Activated T-cell treated with anti-CD3 and anti-CD28 coated beads, Interleukin-2, amount 50 U/mL, for 24 hours (primary cell): ENCODE results near the gene SAMD4B.

ENCODE experiments used
- DNase-seq: peaks from one replicate; pipeline ENCODE4 v3.0.0-alpha.2; 2020
- H3K27ac Mint-ChIP-seq: 2 replicates; pipeline ENCODE4 v1.8.0; 2020; ENCODE audit warnings: mild to moderate bottlenecking, mixed read lengths
- H3K27me3 Mint-ChIP-seq: 2 replicates; pipeline ENCODE4 v1.8.0; 2020; ENCODE audit warnings: mixed read lengths
- H3K36me3 Mint-ChIP-seq: 2 replicates; pipeline ENCODE4 v1.8.0; 2020; ENCODE audit warnings: low read depth, mixed read lengths
- H3K4me1 Mint-ChIP-seq: 2 replicates; pipeline ENCODE4 v1.8.0; 2020; ENCODE audit warnings: low read depth, mixed read lengths
- H3K4me3 Mint-ChIP-seq: 2 replicates; pipeline ENCODE4 v1.8.0; 2020; ENCODE audit warnings: mild to moderate bottlenecking, moderate library complexity, mixed read lengths
- H3K9me3 Mint-ChIP-seq: 2 replicates; pipeline ENCODE4 v1.8.0; 2020; ENCODE audit warnings: mixed read lengths

Gene SAMD4B

DNA sequence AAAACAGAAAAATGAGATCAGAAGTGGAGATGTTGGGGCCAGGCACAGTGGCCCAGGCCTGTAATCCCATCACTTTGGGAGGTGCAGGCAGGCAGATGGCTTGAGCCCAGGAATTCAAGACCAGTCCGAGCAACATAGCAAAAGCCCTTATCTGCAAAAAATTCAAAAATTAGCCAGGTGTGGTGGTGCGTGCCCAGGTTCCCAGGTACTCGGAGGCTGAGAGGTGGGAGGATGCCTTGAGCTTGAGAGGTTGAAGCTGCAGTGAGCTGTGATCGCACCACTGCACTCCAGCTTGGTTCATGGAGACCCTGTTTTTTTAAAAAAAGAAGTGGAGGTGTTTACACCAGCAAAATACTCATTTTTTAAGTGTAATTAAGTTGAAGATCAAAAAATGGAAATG is 57.8 kb downstream of the SAMD4B start:
- Mint-ChIP-seq H3K9me3 (no peaks in the 10 kb centered on the region), H3K4me1 (peaks cover 76% of the 10 kb centered on the region), H3K36me3 (peaks cover 22% of the 10 kb centered on the region), H3K4me3 (no peak overlapping the region), H3K27ac (peak overlapping the region; percentile 98), H3K27me3 (no peaks in the 10 kb centered on the region)
- DNase-seq = no peak

DNA sequence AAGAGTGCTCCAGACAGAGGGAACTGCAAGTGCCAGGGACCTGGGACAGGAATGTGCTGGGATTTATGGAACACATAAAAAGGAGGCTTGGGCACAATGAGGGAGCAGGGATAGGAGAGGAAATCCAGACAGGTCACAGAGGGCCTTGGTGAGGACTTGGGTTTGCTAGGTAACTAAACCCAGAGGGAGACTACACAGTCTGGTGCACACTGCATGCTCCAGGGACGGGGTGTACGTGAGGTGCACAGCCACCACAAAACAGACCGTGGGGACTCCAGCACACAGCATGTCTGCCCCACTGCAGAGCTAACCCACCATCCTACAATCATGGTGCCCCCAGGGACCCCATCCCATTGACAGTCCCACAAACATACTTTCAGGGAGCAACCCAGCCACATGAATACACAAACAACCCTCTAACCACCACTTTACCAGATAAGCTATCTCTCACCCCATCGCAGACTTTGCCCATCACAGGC is 58.9 kb downstream of the SAMD4B start:
- DNase-seq = no peak
- Mint-ChIP-seq H3K27me3 (no peaks in the 10 kb centered on the region), H3K4me3 (peak overlapping the region; percentile 80)

DNA sequence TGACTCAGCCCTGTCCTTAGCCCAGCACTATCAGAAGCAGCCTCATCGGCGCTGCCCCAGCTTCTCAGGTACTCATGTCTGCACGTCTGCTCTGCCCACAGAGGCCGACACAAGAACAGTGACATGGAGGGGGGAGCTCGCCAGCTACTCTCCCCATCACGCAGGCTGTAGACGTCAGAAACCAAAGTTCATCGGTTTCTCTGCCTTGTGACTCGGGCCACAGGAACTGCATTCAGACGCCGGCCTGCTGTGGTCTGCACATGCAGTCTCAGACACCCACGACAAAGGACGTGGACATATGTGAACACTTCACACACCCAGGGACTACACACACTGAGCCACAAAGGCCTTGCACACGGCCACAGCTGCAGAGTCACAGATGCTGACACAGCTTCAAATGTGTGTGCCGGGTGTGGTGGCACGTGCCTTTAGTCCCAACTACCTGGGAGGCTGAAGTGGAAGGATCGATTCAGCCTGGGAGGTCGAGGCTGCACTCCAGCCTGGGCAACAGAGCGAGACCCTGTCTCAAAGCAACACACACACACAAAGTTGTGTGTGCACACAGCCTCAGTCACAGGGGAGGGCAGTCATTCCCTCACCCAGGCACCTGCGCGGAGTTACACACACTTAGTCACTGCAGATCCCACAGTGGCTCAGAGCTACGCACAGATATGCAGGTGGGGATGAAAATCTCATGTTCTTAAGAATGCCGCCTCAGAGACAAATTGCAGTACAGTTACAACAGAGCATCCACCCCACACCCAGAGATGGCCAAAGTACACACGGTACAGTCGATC is 59.5 kb downstream of the SAMD4B start:
- DNase-seq = peak; percentile 81
- Mint-ChIP-seq H3K4me1 (peaks cover 84% of the 10 kb centered on the region), H3K9me3 (no peaks in the 10 kb centered on the region), H3K36me3 (peaks cover 14% of the 10 kb centered on the region), H3K27me3 (no peaks in the 10 kb centered on the region), H3K4me3 (peak overlapping the region; percentile 80), H3K27ac (peak overlapping the region; percentile 99)

More for the DNA sequence above, 58.9 kb downstream of the SAMD4B start:
- H3K9me3 Mint-ChIP-seq = no peaks in the 10 kb centered on the region
- H3K4me1 Mint-ChIP-seq = peaks cover 82% of the 10 kb centered on the region
- H3K36me3 Mint-ChIP-seq = peaks cover 13% of the 10 kb centered on the region
- H3K27ac Mint-ChIP-seq = peak overlapping the region; percentile 99

DNA sequence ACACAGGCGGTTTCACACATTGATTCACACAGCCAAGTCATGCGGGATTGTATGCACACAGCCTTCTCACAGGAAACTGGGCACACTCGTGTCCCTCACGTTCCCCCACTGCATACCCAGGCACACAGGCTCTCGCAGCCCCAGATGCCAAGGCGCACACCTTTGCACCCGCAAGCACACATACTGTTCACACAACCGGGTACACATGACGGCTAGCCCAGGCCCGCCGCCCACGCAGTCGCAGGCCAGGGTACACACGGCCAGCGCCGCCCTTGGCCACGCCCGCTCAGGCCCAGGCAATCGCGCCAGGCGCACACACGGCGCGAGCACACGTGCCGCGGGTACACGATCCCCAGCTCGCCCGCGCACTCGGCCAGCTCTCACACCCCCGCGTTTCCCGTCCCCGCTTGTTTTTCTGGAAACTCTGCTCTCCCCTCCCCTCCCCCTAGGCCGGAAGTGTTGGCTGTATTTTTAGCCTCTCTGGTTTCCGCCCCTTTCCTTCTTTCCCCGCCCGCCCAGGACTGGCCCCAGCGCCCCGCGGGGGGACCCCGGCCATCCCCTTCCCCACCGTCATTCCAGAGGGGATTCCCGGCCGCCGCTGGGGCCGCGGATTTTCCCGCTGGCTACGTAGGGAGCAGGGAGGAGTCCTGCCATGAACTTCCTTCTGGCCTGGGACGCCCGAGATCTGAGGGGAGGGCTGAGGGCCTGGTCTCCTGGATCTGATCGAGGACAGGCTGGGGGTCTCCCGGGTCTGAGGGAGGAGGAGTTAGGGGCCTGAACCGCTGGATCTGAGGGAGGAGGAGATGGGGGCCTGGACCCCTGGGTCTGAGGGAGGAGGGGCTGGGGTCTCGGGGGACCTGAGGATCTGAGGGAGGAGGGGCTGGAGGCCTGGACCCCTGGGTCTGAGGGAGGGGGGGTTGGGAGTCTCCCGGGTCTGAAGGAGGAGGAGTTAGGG is 60.4 kb downstream of the SAMD4B start:
- peaks cover 77% of the 10 kb centered on the region for H3K4me1 Mint-ChIP-seq

DNA sequence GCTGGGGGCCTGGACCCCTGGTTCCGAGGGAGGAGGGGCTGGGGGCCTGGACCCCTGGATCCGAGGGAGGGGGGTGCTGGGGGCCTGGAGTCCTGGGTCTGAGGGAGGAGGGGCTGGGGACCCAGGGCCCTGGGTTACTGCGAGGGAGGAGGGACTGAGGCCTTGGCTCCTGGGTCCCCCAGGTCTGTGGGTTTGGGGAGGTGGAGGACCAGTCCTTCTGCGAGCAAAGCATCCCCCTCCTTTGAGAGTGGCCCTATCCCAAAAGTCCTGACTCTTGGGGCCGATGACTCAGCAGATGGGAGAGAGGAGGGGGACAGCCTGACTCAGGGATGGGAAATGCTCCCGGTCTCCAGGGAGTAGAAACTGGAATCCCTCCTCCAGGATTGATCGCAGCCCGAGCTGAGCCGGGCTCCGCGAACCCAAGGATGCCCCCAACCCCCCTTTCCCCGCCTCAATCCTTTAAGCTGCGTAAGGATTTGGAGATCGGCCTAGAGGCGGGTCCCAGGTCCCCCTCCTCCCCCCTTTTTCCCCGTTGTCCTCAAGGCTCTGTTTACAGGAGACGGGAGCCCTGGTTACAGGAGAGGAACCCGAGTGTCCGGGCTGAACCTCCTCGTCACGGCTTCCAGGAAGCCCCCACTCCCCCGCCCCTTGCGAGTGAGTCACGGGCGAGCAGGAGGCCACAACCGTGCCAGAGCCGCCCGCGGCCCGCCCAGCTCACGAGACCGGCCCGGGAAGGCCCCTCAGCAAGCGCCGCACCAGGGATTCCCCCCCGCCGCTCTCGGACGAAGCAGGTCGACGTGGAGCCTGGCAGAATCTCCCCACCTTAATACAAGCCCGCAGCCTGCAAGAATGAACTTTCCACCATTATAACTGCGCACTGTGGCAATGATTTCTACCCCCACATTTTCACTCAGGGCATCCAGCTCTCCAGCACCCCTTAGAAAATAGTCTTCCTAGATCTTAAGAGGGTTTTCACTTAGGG is 61.4 kb downstream of the SAMD4B start:
- Mint-ChIP-seq H3K9me3 (no peaks in the 10 kb centered on the region), H3K36me3 (peaks cover 30% of the 10 kb centered on the region), H3K4me3 (peak overlapping the region; percentile 80), H3K4me1 (peaks cover 70% of the 10 kb centered on the region), H3K27me3 (no peaks in the 10 kb centered on the region), H3K27ac (peak overlapping the region; percentile 99)
- DNase-seq = peak; percentile 95

More for the DNA sequence above, 60.4 kb downstream of the SAMD4B start:
- H3K36me3 Mint-ChIP-seq = peaks cover 23% of the 10 kb centered on the region
- H3K4me3 Mint-ChIP-seq = peak overlapping the region; percentile 80
- peak; percentile 86 for DNase-seq
- H3K9me3 Mint-ChIP-seq = no peaks in the 10 kb centered on the region
- H3K27ac Mint-ChIP-seq = peak overlapping the region; percentile 99
- no peaks in the 10 kb centered on the region for H3K27me3 Mint-ChIP-seq

DNA sequence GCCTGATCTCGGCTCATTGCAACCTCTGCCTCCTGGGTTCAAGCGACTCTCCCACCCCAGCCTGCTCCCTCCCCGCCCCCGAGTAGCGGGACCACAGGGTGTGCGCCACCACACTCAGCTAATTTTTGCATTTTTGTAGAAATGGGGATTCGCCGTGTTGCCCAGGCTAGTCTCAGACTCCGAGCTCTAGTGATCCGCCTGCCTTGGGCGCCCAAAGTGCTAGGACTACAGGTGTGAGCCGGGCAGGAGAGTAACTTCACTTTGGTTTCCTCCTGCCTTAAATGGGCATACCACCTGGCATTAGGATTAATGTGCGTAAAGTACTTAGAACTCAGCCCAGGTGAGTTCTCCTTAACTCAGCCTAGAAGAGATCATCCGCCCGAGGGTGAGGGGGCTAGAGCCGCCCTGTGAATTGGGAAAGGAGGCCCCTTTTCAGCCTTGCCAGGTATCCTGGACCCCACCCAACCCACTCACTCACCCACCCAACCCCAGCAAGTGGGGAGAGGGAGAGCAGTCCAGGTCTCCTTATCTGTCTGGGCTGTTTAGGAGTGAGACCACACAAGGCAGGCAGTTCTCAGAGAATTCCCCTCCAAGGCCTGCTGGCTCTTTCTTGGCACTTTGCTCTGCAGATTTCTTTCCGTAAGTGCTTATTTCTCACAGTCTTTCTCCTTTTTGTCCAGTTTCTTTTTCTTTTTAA is 63.2 kb downstream of the SAMD4B start:
- Mint-ChIP-seq H3K27ac (peak overlapping the region; percentile 99), H3K36me3 (peaks cover 26% of the 10 kb centered on the region), H3K4me1 (peaks cover 63% of the 10 kb centered on the region), H3K27me3 (no peaks in the 10 kb centered on the region), H3K9me3 (no peaks in the 10 kb centered on the region), H3K4me3 (peak overlapping the region; percentile 96)
- no peak for DNase-seq

DNA sequence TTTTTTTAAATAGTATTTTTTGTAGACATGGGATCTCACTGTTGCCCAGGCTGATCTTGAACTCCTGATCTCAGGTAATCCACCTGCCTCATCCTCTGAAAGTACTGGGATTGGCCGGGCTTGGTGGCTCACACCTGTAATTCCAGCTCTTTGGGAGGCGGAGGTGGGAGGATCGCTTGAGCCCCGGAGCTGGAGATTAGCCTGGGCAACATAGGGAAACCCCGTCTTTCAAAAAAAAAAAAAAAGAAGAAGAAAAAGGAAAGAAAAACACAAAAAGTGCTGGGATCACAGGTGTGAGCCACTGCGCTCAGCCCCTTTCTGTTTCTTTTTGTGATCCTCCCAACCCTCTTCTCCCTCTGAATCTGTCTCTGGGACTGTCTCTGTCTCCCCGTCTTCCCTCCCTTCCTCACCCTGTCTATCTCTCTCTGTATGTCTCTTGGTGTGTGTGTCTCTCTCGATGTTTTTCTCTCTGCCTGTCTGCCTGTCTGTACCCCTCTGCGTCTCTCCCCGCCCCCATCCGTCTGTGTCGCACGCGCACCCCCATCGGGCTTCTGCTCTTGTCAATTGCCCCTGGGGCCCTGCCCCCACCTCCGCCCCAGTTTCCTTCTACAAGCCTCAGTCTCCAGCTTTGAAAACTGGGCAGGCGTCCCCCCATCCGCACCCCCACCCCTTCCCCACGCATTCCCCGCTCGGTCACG is 63.9 kb downstream of the SAMD4B start:
- Mint-ChIP-seq H3K4me1 (peaks cover 64% of the 10 kb centered on the region), H3K27ac (peak overlapping the region; percentile 99), H3K27me3 (no peaks in the 10 kb centered on the region), H3K36me3 (peaks cover 26% of the 10 kb centered on the region), H3K4me3 (peak overlapping the region; percentile 96), H3K9me3 (no peaks in the 10 kb centered on the region)
- peak; percentile 90 for DNase-seq

DNA sequence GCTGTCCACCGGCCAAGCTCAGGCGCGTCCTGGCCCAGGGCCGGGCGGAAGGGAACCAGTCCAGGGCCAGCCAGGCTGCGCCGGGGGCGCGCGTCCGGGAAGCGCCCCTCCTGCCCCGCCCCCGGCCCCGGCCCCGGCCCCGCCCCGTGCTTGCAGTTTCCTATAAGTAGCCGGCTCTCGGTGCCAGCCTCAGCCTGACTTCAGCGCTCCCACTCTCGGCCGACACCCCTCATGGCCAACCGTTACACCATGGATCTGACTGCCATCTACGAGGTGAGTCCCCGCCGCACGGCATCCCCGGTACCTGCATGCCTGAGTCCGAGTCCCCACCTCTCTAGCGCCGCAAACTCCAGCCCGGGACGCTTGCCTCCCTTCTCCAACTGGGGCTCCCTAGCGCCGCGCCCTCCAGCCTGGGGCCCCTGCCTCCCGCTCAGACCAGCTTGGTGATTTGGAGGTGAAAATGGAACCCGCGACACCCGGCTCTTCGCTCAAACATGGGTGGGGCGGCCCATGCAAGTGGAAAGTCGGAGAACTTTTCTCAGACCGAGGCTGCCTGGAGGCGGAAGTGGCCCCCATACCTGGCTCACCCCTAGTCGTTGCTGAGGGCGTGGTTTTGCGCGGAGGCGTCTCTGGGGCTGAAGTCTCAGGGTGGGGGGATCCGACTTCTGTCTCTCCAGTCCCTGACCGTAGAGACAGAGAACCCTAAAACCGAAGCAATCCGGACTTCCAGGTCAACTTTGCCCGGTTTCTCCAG is 64.6 kb downstream of the SAMD4B start, which contains the start of gene ZFP36:
Gene ZFP36 (plus strand): TSS at position 192 of the 754 bp plus-strand sequence. CDS start 58 bp downstream, at position 250.
- peaks cover 26% of the 10 kb centered on the region for H3K36me3 Mint-ChIP-seq
- no peaks in the 10 kb centered on the region for H3K9me3 Mint-ChIP-seq
- peak within 1 kb of the TSS; percentile 99 for H3K27ac Mint-ChIP-seq
- peak; percentile 92 for DNase-seq
- H3K27me3 Mint-ChIP-seq = no peaks in the 10 kb centered on the region
- peak within 1 kb of the TSS; percentile 96 for H3K4me3 Mint-ChIP-seq
- peaks cover 64% of the 10 kb centered on the region for H3K4me1 Mint-ChIP-seq

DNA sequence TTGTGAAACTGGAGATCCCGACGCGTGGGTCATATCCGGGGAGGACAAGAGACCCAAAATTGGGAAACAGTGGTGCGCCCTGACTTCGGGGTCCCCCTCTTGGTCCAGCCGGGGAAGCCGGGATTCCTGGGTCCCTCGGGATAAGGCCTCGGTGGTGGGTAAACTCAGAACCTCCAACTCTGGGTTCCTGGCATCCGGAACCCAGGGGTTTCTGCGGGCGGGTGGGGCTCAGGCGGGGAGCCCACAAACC is 65.1 kb downstream of the SAMD4B start:
- peak overlapping the region; percentile 96 for H3K27ac Mint-ChIP-seq
- no peak for DNase-seq
- peak overlapping the region; percentile 96 for H3K4me3 Mint-ChIP-seq
- H3K27me3 Mint-ChIP-seq = no peaks in the 10 kb centered on the region
- no peaks in the 10 kb centered on the region for H3K9me3 Mint-ChIP-seq
- H3K4me1 Mint-ChIP-seq = peaks cover 62% of the 10 kb centered on the region
- H3K36me3 Mint-ChIP-seq = peaks cover 26% of the 10 kb centered on the region

DNA sequence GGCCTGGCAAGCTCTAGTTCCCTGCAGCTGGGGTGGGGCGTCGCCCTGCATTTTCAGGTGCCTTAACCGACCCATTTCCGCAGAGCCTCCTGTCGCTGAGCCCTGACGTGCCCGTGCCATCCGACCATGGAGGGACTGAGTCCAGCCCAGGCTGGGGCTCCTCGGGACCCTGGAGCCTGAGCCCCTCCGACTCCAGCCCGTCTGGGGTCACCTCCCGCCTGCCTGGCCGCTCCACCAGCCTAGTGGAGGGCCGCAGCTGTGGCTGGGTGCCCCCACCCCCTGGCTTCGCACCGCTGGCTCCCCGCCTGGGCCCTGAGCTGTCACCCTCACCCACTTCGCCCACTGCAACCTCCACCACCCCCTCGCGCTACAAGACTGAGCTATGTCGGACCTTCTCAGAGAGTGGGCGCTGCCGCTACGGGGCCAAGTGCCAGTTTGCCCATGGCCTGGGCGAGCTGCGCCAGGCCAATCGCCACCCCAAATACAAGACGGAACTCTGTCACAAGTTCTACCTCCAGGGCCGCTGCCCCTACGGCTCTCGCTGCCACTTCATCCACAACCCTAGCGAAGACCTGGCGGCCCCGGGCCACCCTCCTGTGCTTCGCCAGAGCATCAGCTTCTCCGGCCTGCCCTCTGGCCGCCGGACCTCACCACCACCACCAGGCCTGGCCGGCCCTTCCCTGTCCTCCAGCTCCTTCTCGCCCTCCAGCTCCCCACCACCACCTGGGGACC is 65.6 kb downstream of the SAMD4B start:
- Mint-ChIP-seq H3K27ac (peak overlapping the region; percentile 96), H3K27me3 (no peaks in the 10 kb centered on the region), H3K4me3 (peak overlapping the region; percentile 96), H3K4me1 (peaks cover 59% of the 10 kb centered on the region), H3K36me3 (peaks cover 27% of the 10 kb centered on the region), H3K9me3 (no peaks in the 10 kb centered on the region)
- DNase-seq = peak; percentile 68

DNA sequence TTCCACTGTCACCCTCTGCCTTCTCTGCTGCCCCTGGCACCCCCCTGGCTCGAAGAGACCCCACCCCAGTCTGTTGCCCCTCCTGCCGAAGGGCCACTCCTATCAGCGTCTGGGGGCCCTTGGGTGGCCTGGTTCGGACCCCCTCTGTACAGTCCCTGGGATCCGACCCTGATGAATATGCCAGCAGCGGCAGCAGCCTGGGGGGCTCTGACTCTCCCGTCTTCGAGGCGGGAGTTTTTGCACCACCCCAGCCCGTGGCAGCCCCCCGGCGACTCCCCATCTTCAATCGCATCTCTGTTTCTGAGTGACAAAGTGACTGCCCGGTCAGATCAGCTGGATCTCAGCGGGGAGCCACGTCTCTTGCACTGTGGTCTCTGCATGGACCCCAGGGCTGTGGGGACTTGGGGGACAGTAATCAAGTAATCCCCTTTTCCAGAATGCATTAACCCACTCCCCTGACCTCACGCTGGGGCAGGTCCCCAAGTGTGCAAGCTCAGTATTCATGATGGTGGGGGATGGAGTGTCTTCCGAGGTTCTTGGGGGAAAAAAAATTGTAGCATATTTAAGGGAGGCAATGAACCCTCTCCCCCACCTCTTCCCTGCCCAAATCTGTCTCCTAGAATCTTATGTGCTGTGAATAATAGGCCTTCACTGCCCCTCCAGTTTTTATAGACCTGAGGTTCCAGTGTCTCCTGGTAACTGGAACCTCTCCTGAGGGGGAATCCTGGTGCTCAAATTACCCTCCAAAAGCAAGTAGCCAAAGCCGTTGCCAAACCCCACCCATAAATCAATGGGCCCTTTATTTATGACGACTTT is 66.4 kb downstream of the SAMD4B start:
- Mint-ChIP-seq H3K36me3 (peaks cover 30% of the 10 kb centered on the region), H3K4me3 (peak overlapping the region; percentile 96), H3K9me3 (no peaks in the 10 kb centered on the region), H3K4me1 (peaks cover 55% of the 10 kb centered on the region), H3K27me3 (no peaks in the 10 kb centered on the region), H3K27ac (peak overlapping the region; percentile 96)
- DNase-seq = peak; percentile 54
